B cell (primary cell): ENCODE results near the gene TLE7. TPM values are rescaled to one million over a fixed set of nuclear protein-coding genes. Genes with fewer than 3 reads are reported as not detected.

ENCODE experiments used
- ATAC-seq: fragments of 200-7000 bp; cut with Tn5 transposase; one replicate; pipeline ENCODE4 v1.10.0; 2021; ENCODE audit warnings: low read depth, mild to moderate bottlenecking, moderate number of reproducible peaks, moderate library complexity
- CTCF ChIA-PET: fragments of 350-600 bp; sonication (Branson Sonifier 250); formaldehyde crosslinking; loops from one replicate; lab custom pipeline; 2021; ENCODE audit warnings: antibody characterized with exemption, inconsistent platforms; lab: Charles Lee
- POLR2A ChIA-PET: fragments of 350-600 bp; sonication (Branson Sonifier 250); formaldehyde crosslinking; loops from one replicate; lab custom pipeline; 2021; ENCODE audit warnings: antibody characterized with exemption; lab: Charles Lee
- DNase-seq: peaks from one replicate; pipeline ENCODE4 v3.0.0; 2013
- H2AFZ ChIP-seq: 2 replicates; pipeline ENCODE4 v1.6.1; 2012; ENCODE audit warnings: mild to moderate bottlenecking, low read depth, low read length; ENCODE audit not compliant: insufficient read depth, poor library complexity, severe bottlenecking
- H3K27ac ChIP-seq, 2 donors: 1 replicate in 1 of 2; 2 replicates in 1 of 2; pipeline ENCODE4 v1.5.1; 2012 to 2013; ENCODE audit warnings: low read length in 2 of 2, mild to moderate bottlenecking in 2 of 2, moderate library complexity in 1 of 2
- H3K27me3 ChIP-seq, 4 experiments: fragments of 200-600 bp in 1 of 4; sonication (generic) in 1 of 4; replicated peaks in 1 of 4; 1 replicate in 2 of 4; 2 replicates in 2 of 4; pipeline versions ENCODE4 v1.6.1 to v1.7.0; 2013 to 2016; ENCODE audit warnings: low read length in 3 of 4, mild to moderate bottlenecking in 2 of 4, mixed read lengths in 1 of 4, moderate library complexity in 1 of 4; ENCODE audit not compliant: insufficient read depth in 4 of 4, control insufficient read depth in 3 of 4; ENCODE audit errors: control extremely low read depth in 1 of 4
- H3K36me3 ChIP-seq, 2 experiments: replicated peaks in 1 of 2; 1 replicate in 1 of 2; 2 replicates in 1 of 2; pipeline versions ENCODE4 v1.6.1 to v1.7.1; 2013; ENCODE audit warnings: low read length in 1 of 2; ENCODE audit not compliant: insufficient read depth in 2 of 2, control insufficient read depth in 1 of 2; ENCODE audit errors: control extremely low read depth in 1 of 2, extremely low read depth in 1 of 2
- H3K4me1 ChIP-seq, 2 donors: fragments of 200-600 bp in 1 of 2; sonication (generic) in 1 of 2; 1 replicate in 1 of 2; 2 replicates in 1 of 2; pipeline versions ENCODE4 v1.5.1 to v1.6.1; 2013 to 2017; ENCODE audit warnings: low read length in 2 of 2; ENCODE audit not compliant: control insufficient read depth in 2 of 2, insufficient read depth in 2 of 2
- H3K4me2 ChIP-seq: replicated peaks from 2 replicates; pipeline ENCODE3; 2012; ENCODE audit warnings: mild to moderate bottlenecking, low read depth, low read length; ENCODE audit not compliant: poor library complexity, severe bottlenecking
- H3K4me3 ChIP-seq, 5 experiments: fragments of 200-600 bp in 1 of 5; sonication (generic) in 1 of 5; 1 replicate in 3 of 5; 2 replicates in 2 of 5; pipeline versions ENCODE4 v1.5.1 to v1.7.0; 2011 to 2016; ENCODE audit warnings: low read length in 4 of 5, mild to moderate bottlenecking in 4 of 5, low read depth in 2 of 5, control low read depth in 1 of 5, moderate library complexity in 1 of 5; ENCODE audit not compliant: insufficient read depth in 1 of 5; ENCODE audit errors: control extremely low read depth in 1 of 5, extremely low read depth in 1 of 5
- H3K79me2 ChIP-seq: fragments of 200-600 bp; sonication (generic); one replicate; pipeline ENCODE4 v1.6.0; 2016; ENCODE audit warnings: low read length; ENCODE audit not compliant: control insufficient read depth, insufficient read depth
- H3K9ac ChIP-seq: fragments of 200-600 bp; sonication (generic); 2 replicates; pipeline ENCODE4 v1.6.1; 2017; ENCODE audit warnings: mild to moderate bottlenecking, low read length, moderate library complexity
- H3K9me3 ChIP-seq, 3 donors: one replicate each; pipeline versions ENCODE4 v1.6.1 to v1.7.1; 2013; ENCODE audit warnings: low read length in 2 of 3; ENCODE audit not compliant: control insufficient read depth in 2 of 3, insufficient read depth in 1 of 3; ENCODE audit errors: control extremely low read depth in 1 of 3
- H4K20me1 ChIP-seq: 2 replicates; pipeline ENCODE4 v1.6.0; 2012; ENCODE audit warnings: mild to moderate bottlenecking, low read length; ENCODE audit not compliant: insufficient read depth, control insufficient read depth, poor library complexity, severe bottlenecking
- H3K27ac Mint-ChIP-seq: one replicate; pipeline ENCODE4 v1.8.0; 2021; ENCODE audit warnings: mixed read lengths
- H3K27me3 Mint-ChIP-seq: one replicate; pipeline ENCODE4 v1.8.0; 2021; ENCODE audit warnings: mixed read lengths
- H3K4me1 Mint-ChIP-seq: one replicate; pipeline ENCODE4 v1.8.0; 2021; ENCODE audit warnings: mixed read lengths
- H3K4me3 Mint-ChIP-seq: one replicate; pipeline ENCODE4 v1.8.0; 2021; ENCODE audit warnings: mixed read lengths
- H3K9me3 Mint-ChIP-seq: one replicate; pipeline ENCODE4 v1.8.0; 2022; ENCODE audit warnings: mixed read lengths; ENCODE audit not compliant: insufficient read depth
- EZH2 ChIP-seq: IDR thresholded peaks from 2 replicates; pipeline ENCODE4 v1.6.1; 2012; ENCODE audit warnings: borderline replicate concordance, low read depth, mild to moderate bottlenecking, moderate library complexity, low read length; ENCODE audit not compliant: insufficient read depth, poor library complexity, severe bottlenecking
- WGBS: methylation state at CpG from one replicate; pipeline ENCODE4 v1.1.5; 2013; ENCODE audit warnings: missing lambda C conversion rate; ENCODE audit not compliant: insufficient coverage; 5-methylcytosine and 5-hydroxymethylcytosine counted together
- intact Hi-C: fragments of 100-400 bp; cut with micrococcal nuclease; formaldehyde crosslinking; loops from one replicate; pipeline ENCODE4 v1.10.0; 2022
- polyA plus RNA-seq: library from polyadenylated mRNA; depleted of rRNA; stranded (reverse); fragments of >200 nt; gene quantifications from 2 replicates; pipeline ENCODE4 v1.2.3, GENCODE V29; 2012
- total RNA-seq, 2 donors: library from RNA; stranded (reverse); fragments of 120-200 nt in 1 of 2; gene quantifications; 1 replicate in 1 of 2; 2 replicates in 1 of 2; pipeline versions ENCODE4 v1.2.3 to v1.2.4, GENCODE V29; 2013 to 2022
- TF ChIP-seq, protein P1 (sequence below): fragments of 200-600 bp; IDR thresholded peaks from one replicate; pipeline ENCODE4 v1.8.0; 2022; ENCODE audit warnings: antibody characterized with exemption, mild to moderate bottlenecking

TLE7 gene
- total and polyA plus RNA-seq, 2 donors (not counting 1 experiment from before 2014, with no cell fraction given): not detected

DNA sequence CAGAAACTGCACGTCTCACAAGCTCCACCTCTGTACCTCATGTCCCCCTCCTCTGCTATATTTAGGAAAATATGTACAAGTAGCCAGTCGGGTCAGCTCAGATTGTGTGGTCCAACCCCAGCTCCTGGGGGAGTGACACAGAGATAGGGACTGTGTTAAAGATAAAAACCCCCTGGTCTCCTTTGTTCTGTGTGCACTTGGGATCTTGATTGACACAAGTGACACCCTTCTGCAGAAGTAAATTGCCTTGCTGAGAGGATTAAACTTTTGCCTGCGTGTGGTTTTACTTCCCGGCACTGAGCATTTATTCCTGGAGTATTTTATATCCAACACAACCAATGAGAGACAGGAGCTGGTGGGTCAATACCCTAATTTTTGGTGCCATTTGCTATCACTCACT, 37.5 kb downstream of the TLE7 start:
- Histone ChIP-seq H3K4me2 (no peak overlapping the region), H4K20me1 (no peaks in the 10 kb centered on the region), H3K27ac (no peak overlapping the region), H2AFZ (no peak overlapping the region), H3K4me3 (no peak overlapping the region), H3K27me3 (peaks cover 0 to 8% (median 0%) of the 10 kb centered on the region in 4 experiments), H3K9ac (no peak overlapping the region), H3K9me3 (peaks cover 0 to 19% (median 0%) of the 10 kb centered on the region in 3 donors), H3K36me3 (no peaks in the 10 kb centered on the region), H3K79me2 (no peaks in the 10 kb centered on the region), H3K4me1 (no peaks in the 10 kb centered on the region)
- Mint-ChIP-seq H3K9me3 (peaks cover 6% of the 10 kb centered on the region), H3K4me3 (no peak overlapping the region), H3K4me1 (no peaks in the 10 kb centered on the region), H3K27me3 (peaks cover 53% of the 10 kb centered on the region), H3K27ac (no peak overlapping the region)
- 100% methylated on average over 3 of the region's 4 CpGs for WGBS
- no peak for ATAC-seq
- ChIA-PET POLR2A (no interaction called here), CTCF (interaction anchor here (1.6 kb wide), 1 partner anchor 207 kb away, joined by 4 read pairs; no protein-coding TSS in a partner anchor)
- TF ChIP-seq, protein P1, sequence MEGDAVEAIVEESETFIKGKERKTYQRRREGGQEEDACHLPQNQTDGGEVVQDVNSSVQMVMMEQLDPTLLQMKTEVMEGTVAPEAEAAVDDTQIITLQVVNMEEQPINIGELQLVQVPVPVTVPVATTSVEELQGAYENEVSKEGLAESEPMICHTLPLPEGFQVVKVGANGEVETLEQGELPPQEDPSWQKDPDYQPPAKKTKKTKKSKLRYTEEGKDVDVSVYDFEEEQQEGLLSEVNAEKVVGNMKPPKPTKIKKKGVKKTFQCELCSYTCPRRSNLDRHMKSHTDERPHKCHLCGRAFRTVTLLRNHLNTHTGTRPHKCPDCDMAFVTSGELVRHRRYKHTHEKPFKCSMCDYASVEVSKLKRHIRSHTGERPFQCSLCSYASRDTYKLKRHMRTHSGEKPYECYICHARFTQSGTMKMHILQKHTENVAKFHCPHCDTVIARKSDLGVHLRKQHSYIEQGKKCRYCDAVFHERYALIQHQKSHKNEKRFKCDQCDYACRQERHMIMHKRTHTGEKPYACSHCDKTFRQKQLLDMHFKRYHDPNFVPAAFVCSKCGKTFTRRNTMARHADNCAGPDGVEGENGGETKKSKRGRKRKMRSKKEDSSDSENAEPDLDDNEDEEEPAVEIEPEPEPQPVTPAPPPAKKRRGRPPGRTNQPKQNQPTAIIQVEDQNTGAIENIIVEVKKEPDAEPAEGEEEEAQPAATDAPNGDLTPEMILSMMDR: no peak
- TF ChIP-seq EZH2: no peak
- intact Hi-C loops: no loop called here
- no peak for DNase-seq

DNA sequence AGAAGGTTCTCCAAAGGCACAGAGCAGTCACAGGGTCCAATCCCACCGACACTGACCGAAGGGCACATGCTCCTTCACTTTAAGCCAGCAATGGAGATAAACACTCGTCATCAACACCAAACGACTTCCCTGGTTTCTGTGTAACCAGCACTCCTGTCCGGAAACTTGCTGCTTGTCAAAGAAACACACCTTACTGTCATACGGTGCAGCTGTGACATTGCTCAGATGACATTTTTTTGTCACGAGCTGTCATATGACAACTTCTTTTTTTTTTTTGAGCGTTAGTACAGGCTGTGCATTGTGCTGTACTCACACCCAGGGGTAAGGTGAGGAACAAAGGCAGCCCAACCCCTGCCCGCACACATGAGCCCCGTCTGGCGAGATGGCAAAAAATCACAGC, 39.2 kb downstream of the TLE7 start:
- Mint-ChIP-seq H3K9me3 (peaks cover 6% of the 10 kb centered on the region), H3K4me3 (no peak overlapping the region), H3K27ac (no peak overlapping the region), H3K4me1 (no peaks in the 10 kb centered on the region), H3K27me3 (peaks cover 49% of the 10 kb centered on the region)
- DNase-seq (no peak), ATAC-seq (no peak)
- H2AFZ ChIP-seq: no peak overlapping the region
- no peak overlapping the region for H3K27ac ChIP-seq
- no peak overlapping the region for H3K4me2 ChIP-seq
- no peaks in the 10 kb centered on the region for H3K79me2 ChIP-seq
- peaks cover 0 to 19% (median 0%) of the 10 kb centered on the region in 3 donors for H3K9me3 ChIP-seq
- H4K20me1 ChIP-seq: no peaks in the 10 kb centered on the region
- no peak for TF ChIP-seq EZH2
- TF ChIP-seq, protein P1: no peak
- H3K4me1 ChIP-seq: no peaks in the 10 kb centered on the region
- no peak overlapping the region for H3K9ac ChIP-seq
- intact Hi-C loops: no loop called here
- peaks cover 0 to 8% (median 0%) of the 10 kb centered on the region in 4 experiments for H3K27me3 ChIP-seq
- CTCF ChIA-PET: interaction anchor here (0.8 kb wide), 1 partner anchor 9 kb away, joined by 3 read pairs; no protein-coding TSS in a partner anchor
- 89% methylated on average over 11 of the region's 11 CpGs for WGBS
- no peak overlapping the region for H3K4me3 ChIP-seq
- POLR2A ChIA-PET: no interaction called here
- no peaks in the 10 kb centered on the region for H3K36me3 ChIP-seq
